Mesendoderm (in vitro differentiated cells): ENCODE measurements around the gene KRTAP10-4.

Source experiments
- DNase-seq: peaks from one replicate; pipeline ENCODE4 v3.0.0; 2013
- H2AK5ac ChIP-seq: 2 replicates; pipeline ENCODE4 v1.6.1; 2013; ENCODE audit warnings: low read length, inconsistent platforms
- H2BK120ac ChIP-seq: 2 replicates; pipeline ENCODE4 v1.6.1; 2013; ENCODE audit warnings: low read depth, mild to moderate bottlenecking, low read length, moderate library complexity, mixed read lengths
- H2BK15ac ChIP-seq: replicated peaks from 2 replicates; pipeline ENCODE4 v1.6.1; 2013; ENCODE audit warnings: low read depth, mild to moderate bottlenecking, moderate library complexity
- H2BK5ac ChIP-seq: 2 replicates; pipeline ENCODE4 v1.6.1; 2013; ENCODE audit warnings: low read length, inconsistent platforms
- H3K18ac ChIP-seq: 2 replicates; pipeline ENCODE4 v1.6.1; 2013; ENCODE audit warnings: mild to moderate bottlenecking, low read length, mixed read lengths
- H3K23ac ChIP-seq: one replicate; pipeline ENCODE4 v1.6.1; 2013; ENCODE audit warnings: low read length
- H3K27ac ChIP-seq: 2 replicates; pipeline ENCODE4 v1.5.1; 2013; ENCODE audit warnings: low read depth, mild to moderate bottlenecking, inconsistent platforms, low read length, moderate library complexity
- H3K27me3 ChIP-seq: 2 replicates; pipeline ENCODE4 v1.6.1; 2013; ENCODE audit warnings: low read length, control low read depth, mild to moderate bottlenecking, inconsistent platforms; ENCODE audit not compliant: insufficient read depth, poor library complexity
- H3K36me3 ChIP-seq: 2 replicates; pipeline ENCODE4 v1.6.1; 2013; ENCODE audit warnings: low read length, inconsistent platforms; ENCODE audit not compliant: control insufficient read depth, insufficient read depth
- H3K4ac ChIP-seq: one replicate; pipeline ENCODE4 v1.6.1; 2013; ENCODE audit warnings: low read depth, mild to moderate bottlenecking, low read length, moderate library complexity
- H3K4me1 ChIP-seq: 2 replicates; pipeline ENCODE4 v1.6.1; 2013; ENCODE audit warnings: low read depth, low read length, inconsistent platforms; ENCODE audit not compliant: control insufficient read depth
- H3K4me2 ChIP-seq: 2 replicates; pipeline ENCODE4 v1.6.1; 2013; ENCODE audit warnings: low read length
- H3K4me3 ChIP-seq: 2 replicates; pipeline ENCODE4 v1.5.1; 2013; ENCODE audit warnings: mild to moderate bottlenecking, low read length
- H3K56ac ChIP-seq: one replicate; pipeline ENCODE4 v1.6.1; 2013; ENCODE audit warnings: low read length
- H3K79me1 ChIP-seq: 2 replicates; pipeline ENCODE4 v1.6.1; 2013; ENCODE audit warnings: low read length, inconsistent platforms
- H3K79me2 ChIP-seq: 2 replicates; pipeline ENCODE4 v1.6.1; 2013; ENCODE audit warnings: mild to moderate bottlenecking, low read length; ENCODE audit not compliant: control insufficient read depth, insufficient read depth
- H3K9ac ChIP-seq: 2 replicates; pipeline ENCODE4 v1.6.1; 2013; ENCODE audit warnings: low read length, inconsistent platforms
- H4K5ac ChIP-seq: one replicate; pipeline ENCODE4 v1.6.1; 2013; ENCODE audit warnings: low read length
- H4K8ac ChIP-seq: one replicate; pipeline ENCODE4 v1.6.1; 2013; ENCODE audit warnings: low read depth, mild to moderate bottlenecking, control low read depth, low read length, moderate library complexity
- WGBS: extraction: QIAGEN DNeasy Blood & Tissue Kit; methylation state at CpG from one replicate; pipeline ENCODE4 v1.1.7; 2013; ENCODE audit warnings: low lambda C conversion rate, missing lambda C conversion rate; ENCODE audit not compliant: insufficient coverage; ENCODE audit errors: extremely low coverage; 5-methylcytosine and 5-hydroxymethylcytosine counted together

Gene KRTAP10-4

GRCh38 chr21:44533891-44534627 is 39.5 kb upstream of the KRTAP10-4 start:
- no peak overlapping the region for H4K5ac ChIP-seq
- H3K23ac ChIP-seq: no peak overlapping the region
- no peak overlapping the region for H2BK15ac ChIP-seq
- no peak overlapping the region for H4K8ac ChIP-seq
- no peaks in the 10 kb centered on the region for H3K27me3 ChIP-seq
- H3K9ac ChIP-seq: no peak overlapping the region
- no peaks in the 10 kb centered on the region for H3K4me1 ChIP-seq
- H3K36me3 ChIP-seq: no peaks in the 10 kb centered on the region
- H2BK5ac ChIP-seq: no peak overlapping the region
- H3K18ac ChIP-seq: no peak overlapping the region
- H3K56ac ChIP-seq: no peak overlapping the region
- no peak overlapping the region for H3K4me3 ChIP-seq
- H3K79me2 ChIP-seq: no peaks in the 10 kb centered on the region
- H3K27ac ChIP-seq: no peak overlapping the region
- no CpG with 5 or more reads among the region's 21 CpGs for WGBS
- H3K4ac ChIP-seq: no peak overlapping the region
- no peak overlapping the region for H3K4me2 ChIP-seq
- H2AK5ac ChIP-seq: no peak overlapping the region
- H3K79me1 ChIP-seq: no peaks in the 10 kb centered on the region
- H2BK120ac ChIP-seq: no peak overlapping the region
- DNase-seq: no peak

- no peaks in the 10 kb centered on the region for H3K79me1 ChIP-seq
- no peaks in the 10 kb centered on the region for H3K36me3 ChIP-seq
- H4K8ac ChIP-seq: no peak overlapping the region
- H3K4ac ChIP-seq: no peak overlapping the region
- H3K23ac ChIP-seq: no peak overlapping the region
- H2AK5ac ChIP-seq: no peak overlapping the region
- H3K56ac ChIP-seq: no peak overlapping the region
- H3K27me3 ChIP-seq: no peaks in the 10 kb centered on the region
- no peak overlapping the region for H2BK120ac ChIP-seq
- no peak overlapping the region for H3K27ac ChIP-seq
- no peak overlapping the region for H4K5ac ChIP-seq
- no peak overlapping the region for H2BK15ac ChIP-seq
- no peak overlapping the region for H3K18ac ChIP-seq
- no peak for DNase-seq
- H3K9ac ChIP-seq: no peak overlapping the region
- H2BK5ac ChIP-seq: no peak overlapping the region
- no peaks in the 10 kb centered on the region for H3K79me2 ChIP-seq
- no peak overlapping the region for H3K4me3 ChIP-seq
- no peak overlapping the region for H3K4me2 ChIP-seq
- no CpG with 5 or more reads among the region's 6 CpGs for WGBS
- H3K4me1 ChIP-seq: no peaks in the 10 kb centered on the region
These were observed 38.8 kb upstream of the KRTAP10-4 start for GRCh38 chr21:44534688-44535087.

GRCh38 chr21:44535963-44536362 is 37.6 kb upstream of the KRTAP10-4 start:
- H3K4me3 ChIP-seq: no peak overlapping the region
- no peak overlapping the region for H3K56ac ChIP-seq
- no peaks in the 10 kb centered on the region for H3K79me2 ChIP-seq
- no peaks in the 10 kb centered on the region for H3K4me1 ChIP-seq
- no peak overlapping the region for H3K18ac ChIP-seq
- H4K8ac ChIP-seq: no peak overlapping the region
- no CpG with 5 or more reads among the region's 7 CpGs for WGBS
- no peak overlapping the region for H3K27ac ChIP-seq
- H3K4me2 ChIP-seq: no peak overlapping the region
- no peak overlapping the region for H3K23ac ChIP-seq
- no peak overlapping the region for H2BK5ac ChIP-seq
- H3K36me3 ChIP-seq: no peaks in the 10 kb centered on the region
- H3K27me3 ChIP-seq: no peaks in the 10 kb centered on the region
- H3K79me1 ChIP-seq: no peaks in the 10 kb centered on the region
- H4K5ac ChIP-seq: no peak overlapping the region
- no peak overlapping the region for H2BK15ac ChIP-seq
- H2BK120ac ChIP-seq: no peak overlapping the region
- no peak overlapping the region for H2AK5ac ChIP-seq
- no peak for DNase-seq
- no peak overlapping the region for H3K4ac ChIP-seq
- H3K9ac ChIP-seq: no peak overlapping the region

- no peak overlapping the region for H4K8ac ChIP-seq
- H3K4me1 ChIP-seq: no peaks in the 10 kb centered on the region
- H3K23ac ChIP-seq: no peak overlapping the region
- H3K4me2 ChIP-seq: no peak overlapping the region
- no peak overlapping the region for H2BK15ac ChIP-seq
- no peak overlapping the region for H3K27ac ChIP-seq
- H3K56ac ChIP-seq: no peak overlapping the region
- H3K4me3 ChIP-seq: no peak overlapping the region
- DNase-seq: no peak
- H2BK5ac ChIP-seq: no peak overlapping the region
- no peaks in the 10 kb centered on the region for H3K36me3 ChIP-seq
- H2AK5ac ChIP-seq: no peak overlapping the region
- no peak overlapping the region for H3K4ac ChIP-seq
- H3K79me1 ChIP-seq: no peaks in the 10 kb centered on the region
- WGBS: no CpG with 5 or more reads among the region's 33 CpGs
- H2BK120ac ChIP-seq: no peak overlapping the region
- no peaks in the 10 kb centered on the region for H3K79me2 ChIP-seq
- H4K5ac ChIP-seq: no peak overlapping the region
- no peak overlapping the region for H3K18ac ChIP-seq
- no peak overlapping the region for H3K9ac ChIP-seq
- H3K27me3 ChIP-seq: no peaks in the 10 kb centered on the region
These were observed 35.3 kb upstream of the KRTAP10-4 start for GRCh38 chr21:44537930-44538911.

GRCh38 chr21:44539046-44539445 is 34.5 kb upstream of the KRTAP10-4 start:
- H3K9ac ChIP-seq: no peak overlapping the region
- H2AK5ac ChIP-seq: no peak overlapping the region
- no peak for DNase-seq
- no peak overlapping the region for H4K5ac ChIP-seq
- no peak overlapping the region for H3K4me2 ChIP-seq
- H2BK15ac ChIP-seq: no peak overlapping the region
- no peak overlapping the region for H2BK5ac ChIP-seq
- H3K4ac ChIP-seq: no peak overlapping the region
- H3K79me1 ChIP-seq: no peaks in the 10 kb centered on the region
- no peak overlapping the region for H3K56ac ChIP-seq
- no peak overlapping the region for H4K8ac ChIP-seq
- H2BK120ac ChIP-seq: no peak overlapping the region
- no peaks in the 10 kb centered on the region for H3K36me3 ChIP-seq
- H3K18ac ChIP-seq: no peak overlapping the region
- H3K4me3 ChIP-seq: no peak overlapping the region
- H3K23ac ChIP-seq: no peak overlapping the region
- no peaks in the 10 kb centered on the region for H3K4me1 ChIP-seq
- H3K79me2 ChIP-seq: no peaks in the 10 kb centered on the region
- H3K27me3 ChIP-seq: no peaks in the 10 kb centered on the region
- WGBS: no CpG with 5 or more reads among the region's 14 CpGs
- no peak overlapping the region for H3K27ac ChIP-seq
